HepG2 (cell line): Measurements from ENCODE around the gene TCF20. TPM values are rescaled to one million over a fixed set of nuclear protein-coding genes. Genes with fewer than 3 reads are reported as not detected.
A peak's percentile ranks its signal among the peaks of the same experiment; 100 is the strongest.

Experiments
- FLYWCH1 ChIP-seq: sonication (generic); formaldehyde crosslinking; IDR thresholded peaks from 2 replicates; pipeline ENCODE4 v1.8.1; 2023; ENCODE audit warnings: mild to moderate bottlenecking, missing genetic modification reagents
- HNF4G ChIP-seq, 2 experiments: sonication (generic) in 1 of 2; formaldehyde crosslinking in 1 of 2; IDR thresholded peaks; 2 replicates each; pipeline versions ENCODE4 v1.4.0 to v1.6.1; 2011 to 2020; ENCODE audit warnings: borderline replicate concordance in 2 of 2, low read depth in 2 of 2, mild to moderate bottlenecking in 2 of 2, low read length in 1 of 2, missing genetic modification reagents in 1 of 2, moderate library complexity in 1 of 2
- HNRNPL ChIP-seq: fragments of 200-400 bp; formaldehyde crosslinking; IDR thresholded peaks from 2 replicates; pipeline ENCODE4 v1.6.1; 2017; ENCODE audit warnings: mild to moderate bottlenecking, low read depth, low read length
- KDM5A ChIP-seq: fragments of 200-600 bp; sonication (generic); IDR thresholded peaks from 2 replicates; pipeline ENCODE4 v1.7.0; 2018; ENCODE audit warnings: antibody characterized with exemption, mild to moderate bottlenecking, low read length, borderline replicate concordance
- LCORL ChIP-seq, 2 experiments: fragments of 450-650 bp in 1 of 2; sonication (generic) in 1 of 2; formaldehyde crosslinking in 1 of 2; IDR thresholded peaks; 2 replicates each; pipeline versions ENCODE4 v1.5.0 to v1.6.1; 2017 to 2020; ENCODE audit warnings: antibody characterized with exemption in 1 of 2, missing genetic modification reagents in 1 of 2
- RELA ChIP-seq: sonication (generic); formaldehyde crosslinking; IDR thresholded peaks from 2 replicates; pipeline ENCODE4 v1.4.0; 2020; ENCODE audit warnings: missing genetic modification reagents
- SP4 ChIP-seq: sonication (generic); formaldehyde crosslinking; IDR thresholded peaks from 2 replicates; pipeline ENCODE4 v1.8.1; 2023; ENCODE audit warnings: mild to moderate bottlenecking, missing genetic modification reagents
- TBP ChIP-seq: sonication (generic); formaldehyde crosslinking; IDR thresholded peaks from 2 replicates; pipeline ENCODE4 v1.5.0; 2020; ENCODE audit warnings: missing genetic modification reagents
- YEATS4 ChIP-seq: sonication (generic); formaldehyde crosslinking; IDR thresholded peaks from 2 replicates; pipeline ENCODE4 v1.4.0; 2020; ENCODE audit warnings: missing genetic modification reagents, borderline replicate concordance
- ZC3H4 ChIP-seq: sonication (generic); formaldehyde crosslinking; IDR thresholded peaks from 2 replicates; pipeline ENCODE4 v1.4.0; 2020; ENCODE audit warnings: missing genetic modification reagents, borderline replicate concordance
- ZNF18 ChIP-seq: sonication (generic); formaldehyde crosslinking; IDR thresholded peaks from 2 replicates; pipeline ENCODE4 v1.8.0; 2022; ENCODE audit warnings: mild to moderate bottlenecking, missing genetic modification reagents; ENCODE audit not compliant: insufficient replicate concordance
- ZNF646 ChIP-seq: sonication (generic); formaldehyde crosslinking; IDR thresholded peaks from 2 replicates; pipeline ENCODE4 v1.9.0; 2021; ENCODE audit warnings: mild to moderate bottlenecking, missing genetic modification reagents
- ZNF720 ChIP-seq: sonication (generic); formaldehyde crosslinking; IDR thresholded peaks from 2 replicates; pipeline ENCODE4 v1.4.0; 2020; ENCODE audit warnings: missing genetic modification reagents
- ZNF839 ChIP-seq: sonication (generic); formaldehyde crosslinking; IDR thresholded peaks from 2 replicates; pipeline ENCODE4 v1.4.0; 2020; ENCODE audit warnings: missing genetic modification reagents, mild to moderate bottlenecking, borderline replicate concordance
- polyA plus RNA-seq, 8 experiments: library from polyadenylated mRNA; depleted of rRNA in 3 of 8; stranded (reverse) in 7 of 8; unstranded in 1 of 8; fragments of >200 nt; fragmentation: Illumina TruSeq in 4 of 8; extraction: Trizol in 4 of 8; gene quantifications; 2 replicates each; pipeline versions ENCODE4 v1.2.1 to v1.2.3, GENCODE V29; 2011 to 2016; ENCODE audit warnings: low read depth in 4 of 8, missing spikeins in 1 of 8, mixed read lengths in 1 of 8; ENCODE audit not compliant: insufficient read depth in 1 of 8
- total RNA-seq, 5 experiments: library from RNA; depleted of rRNA; stranded (reverse); fragments of >200 nt; fragmentation: Illumina TruSeq; extraction: Trizol; gene quantifications; 2 replicates each; pipeline ENCODE4 v1.2.3, GENCODE V29; 2016; ENCODE audit warnings: low read depth in 1 of 5
- TF ChIP-seq, protein P1 (sequence below): sonication (generic); formaldehyde crosslinking; IDR thresholded peaks from 2 replicates; pipeline ENCODE4 v1.4.0; 2020; ENCODE audit warnings: mild to moderate bottlenecking, missing genetic modification reagents
- TF ChIP-seq, protein P2 (sequence below): sonication (generic); formaldehyde crosslinking; IDR thresholded peaks from 2 replicates; pipeline ENCODE4 v1.5.0; 2020; ENCODE audit warnings: missing genetic modification reagents

Gene TCF20
- total and polyA plus RNA-seq, 2 of the 13 experiments (the other 11 are each of a cell fraction or from before 2014, with no cell fraction given), result 12.8 to 23.7 TPM

DNA sequence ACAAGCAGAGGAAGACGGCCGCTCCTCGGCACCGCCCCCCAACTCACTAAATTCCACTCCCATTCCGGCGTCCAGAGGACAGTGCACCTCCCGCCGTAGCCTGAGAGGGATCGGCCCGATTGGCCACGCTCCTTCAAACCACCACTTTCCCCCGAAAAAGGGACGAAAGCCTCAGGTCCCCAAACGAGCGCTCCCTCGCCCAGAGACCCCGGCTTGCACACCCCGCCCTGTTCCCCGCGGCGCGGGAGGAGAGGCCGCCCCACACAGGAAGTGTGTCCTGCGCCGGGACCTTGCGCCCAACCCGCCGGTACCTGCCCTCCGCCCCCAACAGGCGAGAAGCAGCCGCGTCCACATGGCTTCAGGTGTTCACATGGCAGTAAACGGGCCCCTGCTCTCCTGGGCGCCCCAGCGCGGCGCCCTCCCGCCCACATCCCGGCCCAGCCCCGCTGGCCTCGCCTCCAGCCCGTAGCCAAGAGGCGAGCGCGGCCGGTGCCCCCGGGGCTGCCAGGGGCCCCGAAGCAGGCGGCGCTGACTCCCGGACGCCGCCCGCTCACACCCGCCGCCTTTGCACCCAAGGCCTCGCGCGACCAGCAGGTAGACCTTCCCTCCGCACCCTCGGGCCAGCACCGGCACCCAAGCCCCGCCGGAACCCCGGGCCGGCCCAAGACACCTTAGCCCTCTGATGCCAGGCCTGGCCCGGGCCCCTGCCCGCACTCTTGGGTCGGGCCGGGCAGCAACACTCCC, 849 bp downstream of the TCF20 start (continued):
- TF ChIP-seq ZNF646 (CRISPR knock-in tag) (no peak), HNF4G (IDR thresholded peaks at IDR 0.05; ENCODE audit: borderline replicate concordance, low read depth, low read length) (no peak), HNF4G (CRISPR knock-in tag; IDR thresholded peaks at IDR 0.05; ENCODE audit: borderline replicate concordance, low read depth) (peak; percentile 59; the same call in 1 of the 2 replicates), YEATS4 (CRISPR knock-in tag) (peak; percentile 80; the same call in 1 of the 2 replicates), KDM5A (peak; percentile 42; the same call in 1 of the 2 replicates), HNRNPL (peak; percentile 19; the same call in 1 of the 2 replicates), ZNF839 (CRISPR knock-in tag) (no peak), ZNF720 (CRISPR knock-in tag) (no peak), FLYWCH1 (CRISPR knock-in tag) (no peak), RELA (CRISPR knock-in tag) (no peak), TBP (CRISPR knock-in tag) (no peak), ZNF18 (CRISPR knock-in tag) (peak; percentile 87), LCORL (IDR thresholded peaks at IDR 0.05) (no peak), LCORL (CRISPR knock-in tag; IDR thresholded peaks at IDR 0.05) (peak; percentile 72), ZC3H4 (CRISPR knock-in tag) (no peak), SP4 (CRISPR knock-in tag) (0 out of 2 replicates have a peak, but pooled peaks have one; percentile 54)
- TF ChIP-seq, protein P1, sequence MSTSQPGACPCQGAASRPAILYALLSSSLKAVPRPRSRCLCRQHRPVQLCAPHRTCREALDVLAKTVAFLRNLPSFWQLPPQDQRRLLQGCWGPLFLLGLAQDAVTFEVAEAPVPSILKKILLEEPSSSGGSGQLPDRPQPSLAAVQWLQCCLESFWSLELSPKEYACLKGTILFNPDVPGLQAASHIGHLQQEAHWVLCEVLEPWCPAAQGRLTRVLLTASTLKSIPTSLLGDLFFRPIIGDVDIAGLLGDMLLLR (CRISPR knock-in tag), result peak; percentile 50; the same call in 1 of the 2 replicates
- TF ChIP-seq, protein P2, sequence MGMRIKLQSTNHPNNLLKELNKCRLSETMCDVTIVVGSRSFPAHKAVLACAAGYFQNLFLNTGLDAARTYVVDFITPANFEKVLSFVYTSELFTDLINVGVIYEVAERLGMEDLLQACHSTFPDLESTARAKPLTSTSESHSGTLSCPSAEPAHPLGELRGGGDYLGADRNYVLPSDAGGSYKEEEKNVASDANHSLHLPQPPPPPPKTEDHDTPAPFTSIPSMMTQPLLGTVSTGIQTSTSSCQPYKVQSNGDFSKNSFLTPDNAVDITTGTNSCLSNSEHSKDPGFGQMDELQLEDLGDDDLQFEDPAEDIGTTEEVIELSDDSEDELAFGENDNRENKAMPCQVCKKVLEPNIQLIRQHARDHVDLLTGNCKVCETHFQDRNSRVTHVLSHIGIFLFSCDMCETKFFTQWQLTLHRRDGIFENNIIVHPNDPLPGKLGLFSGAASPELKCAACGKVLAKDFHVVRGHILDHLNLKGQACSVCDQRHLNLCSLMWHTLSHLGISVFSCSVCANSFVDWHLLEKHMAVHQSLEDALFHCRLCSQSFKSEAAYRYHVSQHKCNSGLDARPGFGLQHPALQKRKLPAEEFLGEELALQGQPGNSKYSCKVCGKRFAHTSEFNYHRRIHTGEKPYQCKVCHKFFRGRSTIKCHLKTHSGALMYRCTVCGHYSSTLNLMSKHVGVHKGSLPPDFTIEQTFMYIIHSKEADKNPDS (CRISPR knock-in tag), result 0 out of 2 replicates have a peak, but pooled peaks have one; percentile 40
